Measurements from ENCODE around the gene AOX1. TPM values are rescaled to one million over a fixed set of nuclear protein-coding genes. Genes with fewer than 3 reads are reported as not detected.

Gene AOX1
- total and polyA plus RNA-seq, 2 of the 8 experiments (the other 6 are each of a cell fraction or from before 2014, with no cell fraction given) = 5.6 to 8.3 TPM

DNA sequence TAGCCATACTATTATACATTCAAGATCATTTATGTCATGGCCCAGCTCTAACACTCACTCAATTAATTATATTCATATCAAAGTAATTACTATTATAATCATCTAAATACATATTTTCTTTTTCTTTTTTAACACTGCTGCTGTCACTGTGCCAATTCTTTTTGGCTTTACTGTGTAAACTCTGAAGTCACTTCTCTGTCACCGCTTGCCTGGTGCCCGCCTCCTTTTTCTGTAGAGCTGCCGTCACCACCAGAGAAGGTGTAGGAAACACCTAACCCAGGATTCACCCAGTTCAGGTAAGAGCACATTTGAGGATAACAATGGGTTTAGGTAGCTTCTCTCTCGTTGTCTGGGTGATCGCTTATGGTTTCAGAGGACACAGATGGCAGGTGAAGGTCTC lies 93.3 kb downstream of the AOX1 start (continued):
- TF ChIP-seq ZNF274 (IDR thresholded peaks at IDR 0.05; ENCODE audit: borderline replicate concordance, extremely low read depth, low read length) (no peak), JUND (IDR thresholded peaks at IDR 0.05; ENCODE audit: low read length) (no peak)
